ENCODE measurements around the gene STPG2. TPM values are rescaled to one million over a fixed set of nuclear protein-coding genes. Genes with fewer than 3 reads are reported as not detected.

Gene STPG2
- total and polyA plus RNA-seq, 4 donors = 0.05 to 0.67 (median 0.28) TPM; not detected in 1

DNA sequence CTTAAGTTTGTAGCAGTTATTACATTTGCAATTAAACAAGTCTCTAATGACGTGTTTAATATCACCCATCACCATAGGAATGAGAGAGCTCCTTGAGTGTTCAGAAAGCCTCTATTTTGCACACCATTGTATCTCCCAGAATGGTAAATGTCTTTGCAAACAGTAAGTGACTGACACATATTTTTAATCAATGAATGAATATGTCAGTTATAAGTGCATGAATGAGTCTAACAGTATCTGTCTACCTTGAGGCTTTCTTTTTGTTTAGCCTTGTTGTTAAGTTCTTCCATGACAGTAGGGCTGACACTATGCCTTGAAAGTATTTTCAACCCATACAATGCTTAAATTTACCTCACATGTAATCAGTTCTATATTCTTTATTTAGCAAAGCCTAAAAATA is 292.2 kb downstream of the STPG2 start:
- H3K27me3 ChIP-seq (ENCODE audit: control insufficient read depth in 4 of 4, insufficient read depth in 4 of 4, low read length in 3 of 4) = no peaks in the 10 kb centered on the region
- H3K27ac ChIP-seq (ENCODE audit: low read depth in 1 of 2, low read length in 2 of 2) = no peak overlapping the region
- no peaks in the 10 kb centered on the region for H3K4me1 ChIP-seq (ENCODE audit: control insufficient read depth in 4 of 4, insufficient read depth in 4 of 4, low read length in 3 of 4)
- WGBS = 91% methylated on average over 1 of the region's 1 CpG
- TF ChIP-seq ATF3 (IDR thresholded peaks at IDR 0.05) (no peak), FOXA1 (IDR thresholded peaks at IDR 0.05) (no peak), NR2F2 (IDR thresholded peaks at IDR 0.05) (no peak), TAF1 (conservative IDR thresholded peaks at IDR 0.05) (no peak), RAD21 (IDR thresholded peaks at IDR 0.05) (no peak), GABPA (IDR thresholded peaks at IDR 0.05 in 1 of 2, conservative IDR thresholded peaks at IDR 0.05 in 1 of 2) (no peak), HNF4A (conservative IDR thresholded peaks at IDR 0.05) (no peak), RXRA (IDR thresholded peaks at IDR 0.05) (no peak), MAX (IDR thresholded peaks at IDR 0.05) (no peak), HNF4G (IDR thresholded peaks at IDR 0.05) (no peak), EGR1 (IDR thresholded peaks at IDR 0.05; ENCODE audit: low read depth in 2 of 2) (no peak), SP1 (IDR thresholded peaks at IDR 0.05) (no peak), JUND (IDR thresholded peaks at IDR 0.05) (no peak), FOXA2 (IDR thresholded peaks at IDR 0.05) (no peak), YY1 (IDR thresholded peaks at IDR 0.05) (no peak)
- TF ChIP-seq, protein P1, sequence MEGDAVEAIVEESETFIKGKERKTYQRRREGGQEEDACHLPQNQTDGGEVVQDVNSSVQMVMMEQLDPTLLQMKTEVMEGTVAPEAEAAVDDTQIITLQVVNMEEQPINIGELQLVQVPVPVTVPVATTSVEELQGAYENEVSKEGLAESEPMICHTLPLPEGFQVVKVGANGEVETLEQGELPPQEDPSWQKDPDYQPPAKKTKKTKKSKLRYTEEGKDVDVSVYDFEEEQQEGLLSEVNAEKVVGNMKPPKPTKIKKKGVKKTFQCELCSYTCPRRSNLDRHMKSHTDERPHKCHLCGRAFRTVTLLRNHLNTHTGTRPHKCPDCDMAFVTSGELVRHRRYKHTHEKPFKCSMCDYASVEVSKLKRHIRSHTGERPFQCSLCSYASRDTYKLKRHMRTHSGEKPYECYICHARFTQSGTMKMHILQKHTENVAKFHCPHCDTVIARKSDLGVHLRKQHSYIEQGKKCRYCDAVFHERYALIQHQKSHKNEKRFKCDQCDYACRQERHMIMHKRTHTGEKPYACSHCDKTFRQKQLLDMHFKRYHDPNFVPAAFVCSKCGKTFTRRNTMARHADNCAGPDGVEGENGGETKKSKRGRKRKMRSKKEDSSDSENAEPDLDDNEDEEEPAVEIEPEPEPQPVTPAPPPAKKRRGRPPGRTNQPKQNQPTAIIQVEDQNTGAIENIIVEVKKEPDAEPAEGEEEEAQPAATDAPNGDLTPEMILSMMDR (IDR thresholded peaks at IDR 0.05; ENCODE audit: low read depth, low read length, missing input control) = no peak
- TF ChIP-seq, protein P2, sequence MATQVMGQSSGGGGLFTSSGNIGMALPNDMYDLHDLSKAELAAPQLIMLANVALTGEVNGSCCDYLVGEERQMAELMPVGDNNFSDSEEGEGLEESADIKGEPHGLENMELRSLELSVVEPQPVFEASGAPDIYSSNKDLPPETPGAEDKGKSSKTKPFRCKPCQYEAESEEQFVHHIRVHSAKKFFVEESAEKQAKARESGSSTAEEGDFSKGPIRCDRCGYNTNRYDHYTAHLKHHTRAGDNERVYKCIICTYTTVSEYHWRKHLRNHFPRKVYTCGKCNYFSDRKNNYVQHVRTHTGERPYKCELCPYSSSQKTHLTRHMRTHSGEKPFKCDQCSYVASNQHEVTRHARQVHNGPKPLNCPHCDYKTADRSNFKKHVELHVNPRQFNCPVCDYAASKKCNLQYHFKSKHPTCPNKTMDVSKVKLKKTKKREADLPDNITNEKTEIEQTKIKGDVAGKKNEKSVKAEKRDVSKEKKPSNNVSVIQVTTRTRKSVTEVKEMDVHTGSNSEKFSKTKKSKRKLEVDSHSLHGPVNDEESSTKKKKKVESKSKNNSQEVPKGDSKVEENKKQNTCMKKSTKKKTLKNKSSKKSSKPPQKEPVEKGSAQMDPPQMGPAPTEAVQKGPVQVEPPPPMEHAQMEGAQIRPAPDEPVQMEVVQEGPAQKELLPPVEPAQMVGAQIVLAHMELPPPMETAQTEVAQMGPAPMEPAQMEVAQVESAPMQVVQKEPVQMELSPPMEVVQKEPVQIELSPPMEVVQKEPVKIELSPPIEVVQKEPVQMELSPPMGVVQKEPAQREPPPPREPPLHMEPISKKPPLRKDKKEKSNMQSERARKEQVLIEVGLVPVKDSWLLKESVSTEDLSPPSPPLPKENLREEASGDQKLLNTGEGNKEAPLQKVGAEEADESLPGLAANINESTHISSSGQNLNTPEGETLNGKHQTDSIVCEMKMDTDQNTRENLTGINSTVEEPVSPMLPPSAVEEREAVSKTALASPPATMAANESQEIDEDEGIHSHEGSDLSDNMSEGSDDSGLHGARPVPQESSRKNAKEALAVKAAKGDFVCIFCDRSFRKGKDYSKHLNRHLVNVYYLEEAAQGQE (IDR thresholded peaks at IDR 0.05) = no peak
- TF ChIP-seq, protein P3, sequence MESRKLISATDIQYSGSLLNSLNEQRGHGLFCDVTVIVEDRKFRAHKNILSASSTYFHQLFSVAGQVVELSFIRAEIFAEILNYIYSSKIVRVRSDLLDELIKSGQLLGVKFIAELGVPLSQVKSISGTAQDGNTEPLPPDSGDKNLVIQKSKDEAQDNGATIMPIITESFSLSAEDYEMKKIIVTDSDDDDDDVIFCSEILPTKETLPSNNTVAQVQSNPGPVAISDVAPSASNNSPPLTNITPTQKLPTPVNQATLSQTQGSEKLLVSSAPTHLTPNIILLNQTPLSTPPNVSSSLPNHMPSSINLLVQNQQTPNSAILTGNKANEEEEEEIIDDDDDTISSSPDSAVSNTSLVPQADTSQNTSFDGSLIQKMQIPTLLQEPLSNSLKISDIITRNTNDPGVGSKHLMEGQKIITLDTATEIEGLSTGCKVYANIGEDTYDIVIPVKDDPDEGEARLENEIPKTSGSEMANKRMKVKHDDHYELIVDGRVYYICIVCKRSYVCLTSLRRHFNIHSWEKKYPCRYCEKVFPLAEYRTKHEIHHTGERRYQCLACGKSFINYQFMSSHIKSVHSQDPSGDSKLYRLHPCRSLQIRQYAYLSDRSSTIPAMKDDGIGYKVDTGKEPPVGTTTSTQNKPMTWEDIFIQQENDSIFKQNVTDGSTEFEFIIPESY (IDR thresholded peaks at IDR 0.05) = no peak
- no peak for DNase-seq (ENCODE audit: low spot score)
- no peak overlapping the region for H3K9ac ChIP-seq (ENCODE audit: low read depth in 1 of 2, low read length in 2 of 2)
- no peaks in the 10 kb centered on the region for H3K9me3 ChIP-seq (ENCODE audit: control insufficient read depth in 4 of 4, low read length in 3 of 4)
- H3K4me3 ChIP-seq (ENCODE audit: low read depth in 1 of 3, low read length in 3 of 3) = no peak overlapping the region
- no peaks in the 10 kb centered on the region for H3K36me3 ChIP-seq (ENCODE audit: control insufficient read depth in 4 of 4, insufficient read depth in 3 of 4, low read depth in 1 of 4, low read length in 3 of 4)

Data from liver (tissue), 9 donors.